GM18502 (cell line): ENCODE results near the gene SPTLC2.
"Not testable (repeated sequence)": the region's sequence is repeated elsewhere in the genome, so short reads cannot be mapped to it uniquely, and the experiment has no call there.

Experiments
- ATAC-seq: cut with Tn5 transposase; IDR thresholded peaks from one replicate; pipeline ENCODE4 v1.9.1; 2021; ENCODE audit warnings: mild to moderate bottlenecking; ENCODE audit not compliant: unreplicated experiment, poor library complexity

The SPTLC2 gene, protein sequence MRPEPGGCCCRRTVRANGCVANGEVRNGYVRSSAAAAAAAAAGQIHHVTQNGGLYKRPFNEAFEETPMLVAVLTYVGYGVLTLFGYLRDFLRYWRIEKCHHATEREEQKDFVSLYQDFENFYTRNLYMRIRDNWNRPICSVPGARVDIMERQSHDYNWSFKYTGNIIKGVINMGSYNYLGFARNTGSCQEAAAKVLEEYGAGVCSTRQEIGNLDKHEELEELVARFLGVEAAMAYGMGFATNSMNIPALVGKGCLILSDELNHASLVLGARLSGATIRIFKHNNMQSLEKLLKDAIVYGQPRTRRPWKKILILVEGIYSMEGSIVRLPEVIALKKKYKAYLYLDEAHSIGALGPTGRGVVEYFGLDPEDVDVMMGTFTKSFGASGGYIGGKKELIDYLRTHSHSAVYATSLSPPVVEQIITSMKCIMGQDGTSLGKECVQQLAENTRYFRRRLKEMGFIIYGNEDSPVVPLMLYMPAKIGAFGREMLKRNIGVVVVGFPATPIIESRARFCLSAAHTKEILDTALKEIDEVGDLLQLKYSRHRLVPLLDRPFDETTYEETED

DNA sequence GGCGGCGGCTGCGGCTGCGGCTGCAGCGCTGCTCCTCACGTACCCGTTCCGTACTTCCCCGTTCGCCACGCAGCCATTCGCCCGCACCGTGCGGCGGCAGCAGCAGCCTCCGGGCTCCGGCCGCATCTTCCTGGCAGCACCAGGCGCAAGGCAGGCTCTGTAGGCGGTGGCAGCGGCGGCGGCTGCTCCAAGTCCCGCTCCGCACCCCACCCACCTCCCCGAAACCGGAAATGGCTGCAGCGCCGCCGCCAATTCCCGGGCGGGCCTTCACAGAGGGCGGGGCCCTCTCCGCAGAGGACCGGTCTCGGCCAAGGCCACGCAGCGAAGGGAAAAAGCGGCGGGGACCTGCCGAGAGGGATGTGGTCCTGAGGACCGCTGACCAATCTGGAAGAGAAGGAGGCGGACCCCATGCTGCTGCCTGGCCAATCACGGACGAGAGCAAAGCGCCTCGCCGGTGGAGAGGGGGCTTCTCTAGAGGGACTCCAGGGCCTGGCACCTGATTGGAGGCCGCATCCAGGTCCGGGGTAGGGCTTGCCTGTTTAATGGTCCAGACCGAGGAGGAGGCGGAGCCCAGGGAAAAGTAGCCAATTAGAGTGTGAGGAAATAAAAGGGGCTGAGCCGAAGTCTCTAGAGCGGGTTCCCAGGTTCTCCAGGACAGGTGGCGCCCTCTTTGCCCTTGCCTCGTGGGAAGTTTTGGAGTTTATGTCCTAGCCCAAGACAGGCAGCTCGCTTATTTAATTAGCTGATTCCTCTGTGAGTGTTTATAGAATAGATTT lies at the start of gene SPTLC2:
Gene SPTLC2, minus strand, starts transcription at position 184 of the 776 bp plus-strand sequence. Its CDS starts 58 bp downstream, at position 126.
- ATAC-seq = peak; percentile 95

DNA sequence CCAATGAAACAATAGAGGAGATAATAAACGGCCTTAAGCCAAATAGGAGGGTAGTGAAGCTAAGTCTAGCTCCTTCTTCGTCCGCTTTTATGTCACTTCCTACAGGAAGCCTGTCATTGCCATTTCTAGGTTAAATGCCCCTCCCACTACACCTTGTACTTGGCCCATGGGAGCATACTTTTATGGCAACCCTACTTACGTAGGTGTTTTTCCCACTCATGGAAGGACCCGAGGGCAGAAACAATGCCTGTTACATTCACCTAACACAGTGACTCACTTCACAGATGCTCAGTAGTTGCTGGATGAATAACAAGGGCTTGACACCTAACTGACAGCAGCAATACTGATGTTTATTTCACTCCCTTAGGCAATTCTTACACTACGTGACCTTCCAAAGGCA lies 46.9 kb upstream of the SPTLC2 start:
- no peak for ATAC-seq

DNA sequence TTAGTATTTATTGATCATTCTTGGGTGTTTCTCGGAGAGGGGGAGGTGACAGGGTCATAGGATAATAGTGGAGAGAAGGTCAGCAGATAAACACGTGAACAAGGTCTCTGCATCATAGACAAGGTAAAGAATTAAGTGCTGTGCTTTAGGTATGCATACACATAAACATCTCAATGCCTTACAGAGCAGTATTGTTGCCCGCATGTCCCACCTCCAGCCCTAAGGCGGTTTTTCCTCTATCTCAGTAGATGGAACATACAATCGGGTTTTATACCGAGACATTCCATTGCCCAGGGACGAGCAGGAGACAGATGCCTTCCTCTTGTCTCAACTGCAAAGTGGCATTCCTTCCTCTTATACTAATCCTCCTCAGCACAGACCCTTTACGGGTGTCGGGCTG lies 45.1 kb upstream of the SPTLC2 start:
- not testable (repeated sequence) for ATAC-seq

DNA sequence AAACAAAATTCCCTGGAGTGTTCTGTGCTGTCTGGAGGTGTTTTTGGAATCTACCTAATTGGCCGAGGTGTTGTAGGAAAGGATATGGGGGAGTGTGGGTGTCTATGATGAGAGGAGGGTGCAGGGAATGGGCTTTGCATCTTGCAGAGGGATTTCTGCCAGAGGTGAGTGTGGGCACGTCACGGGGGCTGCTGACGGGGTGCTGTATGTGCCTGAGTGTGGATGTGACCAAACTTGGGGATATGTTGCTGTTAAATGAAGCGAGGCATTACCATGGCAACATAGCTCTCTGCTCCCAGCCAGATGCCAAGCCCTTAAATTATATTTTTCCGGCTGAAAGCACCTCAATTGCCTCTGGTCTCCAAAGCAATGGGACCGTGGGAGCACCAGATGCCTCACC lies 44.3 kb upstream of the SPTLC2 start:
- no peak for ATAC-seq

DNA sequence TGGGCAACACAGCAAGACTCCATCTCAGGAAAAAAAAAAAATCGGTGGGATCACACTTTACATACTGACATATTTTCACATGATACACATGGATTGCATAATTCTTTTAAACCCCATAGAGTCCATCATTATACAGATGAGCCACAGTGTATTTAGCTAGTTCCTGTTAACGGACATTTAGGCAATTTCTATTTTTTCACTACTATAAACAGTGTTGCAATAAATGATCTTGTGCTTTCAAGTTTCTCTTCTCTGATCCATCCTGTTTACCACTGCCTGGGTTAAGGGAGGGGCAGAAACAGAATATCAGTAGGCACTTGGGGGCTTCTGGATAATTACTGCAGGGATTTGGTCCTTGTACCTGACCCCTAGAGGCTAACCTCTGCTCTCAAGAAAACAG lies 43.4 kb upstream of the SPTLC2 start:
- ATAC-seq = no peak

DNA sequence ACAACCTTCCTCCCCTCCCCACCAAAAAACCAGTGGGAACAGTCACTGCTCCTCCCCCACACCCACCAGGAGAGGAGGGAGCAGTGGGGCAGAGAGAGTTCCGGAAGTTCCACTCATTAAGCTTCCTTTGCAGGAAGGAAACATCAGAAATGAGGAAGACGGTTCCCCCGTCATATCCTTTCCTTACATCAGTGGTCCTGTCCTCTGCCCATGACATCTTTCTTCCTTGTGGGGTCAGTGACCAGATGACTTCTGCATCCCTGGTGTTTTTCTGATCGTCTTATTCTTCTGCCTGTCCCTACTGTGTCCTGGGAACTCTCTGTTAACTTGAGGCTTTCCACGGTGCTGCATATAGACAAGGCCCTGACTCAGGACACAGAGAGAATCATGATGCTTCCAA lies 40.8 kb upstream of the SPTLC2 start:
- no peak for ATAC-seq

DNA sequence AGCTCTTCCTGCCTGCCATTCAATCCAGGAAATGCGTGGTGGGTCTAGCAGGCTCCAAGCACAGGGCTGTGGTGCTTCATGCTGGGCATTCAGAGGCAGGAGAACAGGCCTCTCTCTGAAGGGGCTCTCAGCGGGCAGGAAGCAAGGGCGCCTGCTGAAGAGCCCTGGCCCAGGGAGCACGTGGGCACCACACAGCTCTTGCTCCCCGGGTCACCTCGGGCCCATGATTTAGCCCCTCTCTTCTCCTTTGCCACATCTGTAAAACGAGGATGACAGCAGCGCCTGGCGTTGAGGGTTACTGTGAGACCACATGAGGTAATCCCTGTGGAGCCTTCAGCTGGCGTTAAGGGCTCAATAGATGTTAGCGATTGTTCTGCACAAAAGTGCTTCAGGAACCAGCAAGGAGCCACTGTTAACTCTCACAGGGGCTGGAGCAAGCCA lies 37.6 kb upstream of the SPTLC2 start:
- ATAC-seq = no peak

DNA sequence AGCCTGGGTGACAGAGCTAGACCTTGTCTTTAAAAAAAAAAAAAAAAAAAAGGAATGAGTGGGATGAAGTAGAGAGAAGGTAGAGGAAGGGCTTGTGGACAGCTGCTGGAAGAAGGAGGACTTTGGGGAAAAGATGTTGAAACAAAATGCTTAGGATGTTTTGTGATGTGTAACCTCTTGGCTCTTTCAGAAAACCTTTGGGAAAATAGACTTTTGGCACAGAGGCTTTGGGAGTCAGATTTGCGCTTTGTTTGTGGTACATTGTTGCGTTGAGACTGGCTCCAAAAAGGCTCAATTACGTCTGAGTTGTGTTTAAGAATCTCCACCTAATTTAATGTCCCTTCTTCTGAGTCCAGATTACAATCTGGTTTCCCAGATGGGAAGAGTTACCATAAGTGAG lies 32.9 kb upstream of the SPTLC2 start:
- ATAC-seq = no peak

DNA sequence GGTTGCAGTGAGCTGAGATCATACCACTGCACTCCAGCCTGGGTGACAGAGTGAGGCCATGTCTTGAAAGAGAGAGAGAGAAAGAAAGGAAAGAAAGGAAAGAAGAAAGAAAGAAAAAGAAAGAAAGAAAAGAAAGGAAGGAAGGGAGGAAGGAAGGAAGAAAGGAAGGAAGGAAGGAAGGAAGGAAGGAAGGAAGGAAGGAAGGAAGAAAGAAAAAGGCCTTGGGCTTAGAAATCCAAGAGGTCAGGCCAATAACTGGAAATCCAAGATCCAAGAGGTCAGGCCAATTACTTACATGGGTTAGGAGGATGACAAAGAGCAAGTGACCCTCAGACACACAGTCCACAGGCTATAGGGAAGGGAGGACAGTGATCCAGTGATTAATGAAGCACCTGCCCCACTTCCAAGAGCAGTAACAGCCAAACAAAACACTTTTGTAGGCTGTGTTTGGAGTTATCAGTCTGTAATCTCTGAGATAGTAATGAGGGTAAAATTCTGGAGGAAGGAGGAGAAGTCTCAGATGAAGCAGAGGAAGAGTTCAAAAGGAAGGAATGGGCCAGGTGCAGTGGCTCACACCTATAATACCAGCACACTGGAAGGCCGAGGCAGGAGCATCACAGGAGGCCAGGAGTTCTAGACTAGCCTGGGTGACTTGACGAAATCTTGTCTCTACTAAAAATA lies 32.2 kb upstream of the SPTLC2 start:
- ATAC-seq = no peak

DNA sequence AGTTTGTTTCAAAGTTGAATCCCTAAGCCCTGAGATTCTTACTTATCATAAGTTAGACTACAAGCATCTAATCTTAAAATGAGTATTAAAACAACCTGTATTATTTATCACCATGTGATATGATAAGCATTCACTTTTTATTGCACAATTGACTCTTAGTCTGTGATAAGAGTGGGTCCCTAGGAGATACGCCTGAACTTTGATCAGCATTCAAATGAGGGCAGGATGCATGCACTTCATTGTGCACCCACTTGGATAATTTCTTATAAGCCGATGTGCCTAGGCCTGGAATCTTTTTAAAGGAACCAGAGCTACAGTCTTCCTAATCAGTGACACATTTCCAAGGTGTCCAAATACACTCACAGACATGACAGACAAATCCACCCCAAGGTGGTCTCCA lies 31.4 kb upstream of the SPTLC2 start:
- ATAC-seq = no peak

DNA sequence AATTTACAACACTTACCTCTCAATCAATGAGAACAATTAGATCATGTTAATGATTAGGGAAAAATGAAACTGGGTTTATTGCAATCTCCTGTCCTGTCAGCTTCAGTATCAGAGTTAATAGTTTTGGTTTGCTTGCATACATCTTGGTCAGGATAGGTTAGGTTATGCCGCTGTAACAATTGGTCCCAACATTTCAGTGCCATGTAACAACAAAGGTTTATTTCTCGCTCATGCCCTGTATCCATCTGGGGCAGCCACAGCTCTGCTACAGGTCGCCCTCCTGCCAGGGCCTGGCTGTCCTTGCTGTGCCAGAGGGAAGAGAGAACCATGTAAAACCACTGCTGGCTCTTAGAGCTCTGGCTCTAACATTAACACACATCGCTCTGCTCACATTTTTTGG lies 30.5 kb upstream of the SPTLC2 start:
- no peak for ATAC-seq

DNA sequence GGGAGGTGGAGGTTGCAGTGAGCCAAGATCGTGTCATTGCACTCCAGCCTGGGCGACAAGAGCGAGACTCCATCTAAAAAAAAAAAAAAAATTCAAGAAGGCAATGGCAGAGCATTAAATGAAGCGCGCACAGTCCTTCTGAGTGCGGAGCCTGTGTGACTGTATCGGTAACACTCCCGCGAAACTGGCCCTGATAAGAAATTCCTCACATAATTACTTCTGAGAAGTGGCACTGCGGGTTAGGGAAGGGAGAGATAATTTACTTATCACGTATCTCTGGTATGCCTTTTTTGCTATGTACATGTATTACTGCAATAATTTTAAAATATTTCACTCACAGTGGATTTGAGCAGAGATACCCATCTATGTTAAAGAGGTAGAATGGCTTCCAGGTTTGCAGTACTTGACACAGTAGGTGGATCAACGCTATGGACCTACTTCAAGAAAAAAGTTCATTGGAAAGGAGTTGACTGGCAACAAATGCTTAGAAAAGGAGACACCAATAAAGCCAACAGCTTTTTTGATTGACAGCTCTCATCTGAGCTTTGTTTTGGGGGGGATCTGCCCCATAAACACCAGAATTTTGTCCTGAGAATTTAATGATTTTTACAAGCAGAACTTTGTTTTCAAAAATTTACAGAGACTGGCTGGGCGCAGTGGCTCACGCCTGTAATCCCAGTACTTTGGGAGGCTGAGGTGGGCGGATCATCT lies 29.2 kb upstream of the SPTLC2 start:
- ATAC-seq = no peak

DNA sequence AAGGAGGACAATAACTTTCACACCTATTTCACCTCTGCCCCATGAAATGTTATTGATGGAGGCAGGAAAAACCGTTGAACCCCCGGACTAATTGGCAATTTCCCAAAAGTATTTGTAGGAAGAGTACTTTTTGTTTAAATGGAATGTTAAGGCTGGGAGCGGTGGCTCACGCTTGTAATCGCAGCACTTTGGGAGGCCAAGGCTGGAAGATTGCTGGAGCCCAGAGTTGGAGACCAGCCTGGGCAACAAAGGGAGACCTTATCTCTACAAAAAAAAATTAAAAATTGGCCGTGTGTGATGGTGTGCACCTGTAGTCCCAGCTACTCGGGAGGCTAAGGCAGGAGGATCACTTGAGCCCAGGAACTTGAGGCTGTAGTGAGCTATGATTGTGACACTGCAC lies 26.0 kb upstream of the SPTLC2 start:
- no peak for ATAC-seq

DNA sequence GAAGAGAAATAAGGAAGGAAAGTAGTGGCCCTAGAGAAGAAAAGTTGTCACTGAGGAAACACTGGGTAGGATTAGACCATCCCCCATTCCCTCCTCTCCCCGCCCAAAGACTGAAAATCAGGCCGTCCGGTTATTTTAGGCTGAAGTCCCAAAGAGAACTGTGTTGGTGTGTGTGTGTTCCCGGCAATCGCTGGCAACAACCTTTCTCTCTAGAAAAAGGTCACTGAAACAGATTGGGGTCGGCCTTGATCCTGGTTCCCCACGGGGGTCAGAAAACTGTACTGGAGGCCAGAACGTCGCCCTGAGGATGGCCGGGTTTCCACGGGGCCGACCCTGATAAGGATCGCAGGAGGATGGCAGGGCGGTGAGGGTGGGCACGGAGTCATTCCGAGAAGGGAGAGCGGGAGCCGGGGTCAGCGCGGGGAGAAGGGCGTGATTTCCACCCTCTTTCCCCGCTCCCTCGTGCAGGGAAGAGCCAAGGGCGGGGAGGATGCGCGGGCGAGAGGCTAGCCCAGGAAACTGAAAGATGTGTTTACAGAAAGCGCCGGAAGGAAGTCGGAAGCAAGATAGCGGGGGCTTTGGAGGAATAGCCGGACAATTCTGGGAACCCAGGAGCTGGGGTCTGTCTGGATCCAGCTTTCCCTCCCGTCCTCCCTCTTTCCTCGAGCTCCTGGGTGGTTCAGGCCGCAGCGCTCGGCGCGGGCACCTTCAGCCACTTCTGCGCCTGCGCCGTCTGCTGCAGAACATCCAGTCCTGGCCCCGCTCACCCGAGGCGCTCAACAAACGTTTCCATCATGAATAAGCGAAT lies 25.3 kb upstream of the SPTLC2 start:
- ATAC-seq = peak; percentile 77

DNA sequence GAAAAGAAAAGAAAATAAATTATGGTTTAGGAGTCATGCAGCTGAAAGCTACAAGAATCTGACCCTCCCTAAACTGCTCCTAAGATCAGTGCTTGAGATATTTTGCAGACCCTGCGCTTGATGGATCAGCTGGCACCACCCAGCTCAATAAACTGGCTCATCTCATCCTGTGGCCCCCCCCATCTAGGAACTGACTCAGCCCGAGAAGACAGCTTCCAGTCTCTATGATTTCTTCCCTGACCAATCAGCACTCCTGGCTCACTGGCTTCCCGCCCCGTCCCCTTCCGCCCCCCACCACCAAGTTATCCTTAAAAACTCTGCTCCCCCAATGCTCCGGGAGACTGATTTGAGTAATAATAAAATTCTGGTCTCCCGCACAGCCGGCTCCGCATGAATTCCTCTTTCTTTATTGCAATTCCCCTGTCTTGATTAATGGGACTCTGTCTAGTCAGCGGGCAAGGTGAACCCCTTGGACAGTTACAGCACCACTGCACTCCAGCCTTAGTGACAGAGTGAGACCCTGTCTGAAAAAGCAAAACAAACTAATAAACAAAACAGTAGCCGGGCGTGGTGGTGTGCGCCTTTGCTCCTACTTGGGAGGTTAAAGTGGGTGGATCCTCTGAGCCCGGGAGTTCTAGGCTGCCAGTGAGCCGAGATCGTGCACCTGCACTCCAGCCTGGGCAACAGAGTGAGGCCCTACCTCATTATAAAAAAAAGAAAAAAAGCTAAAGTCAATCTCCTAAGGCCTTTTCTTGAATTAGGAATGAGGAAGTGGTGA lies 24.5 kb upstream of the SPTLC2 start:
- peak; percentile 28 for ATAC-seq

DNA sequence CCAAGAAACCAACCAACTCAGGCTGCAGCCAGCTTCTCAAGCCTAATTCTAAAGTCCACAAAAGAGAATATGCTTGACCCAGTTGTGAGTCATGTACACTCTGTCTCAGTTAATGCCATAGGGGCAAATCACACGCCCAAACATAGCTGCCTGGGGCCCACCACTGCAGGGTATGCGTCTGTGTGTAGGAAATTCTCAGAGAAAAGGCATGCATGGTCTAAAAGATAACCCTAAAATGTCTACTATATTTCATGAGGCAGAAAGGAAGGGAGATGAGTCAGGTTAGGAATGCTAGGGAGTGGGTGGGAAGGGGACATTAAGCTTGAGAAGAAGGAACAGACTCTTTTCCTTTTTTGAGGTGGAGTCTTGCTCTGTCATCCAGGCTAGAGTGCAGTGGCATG lies 22.3 kb upstream of the SPTLC2 start:
- ATAC-seq = no peak

DNA sequence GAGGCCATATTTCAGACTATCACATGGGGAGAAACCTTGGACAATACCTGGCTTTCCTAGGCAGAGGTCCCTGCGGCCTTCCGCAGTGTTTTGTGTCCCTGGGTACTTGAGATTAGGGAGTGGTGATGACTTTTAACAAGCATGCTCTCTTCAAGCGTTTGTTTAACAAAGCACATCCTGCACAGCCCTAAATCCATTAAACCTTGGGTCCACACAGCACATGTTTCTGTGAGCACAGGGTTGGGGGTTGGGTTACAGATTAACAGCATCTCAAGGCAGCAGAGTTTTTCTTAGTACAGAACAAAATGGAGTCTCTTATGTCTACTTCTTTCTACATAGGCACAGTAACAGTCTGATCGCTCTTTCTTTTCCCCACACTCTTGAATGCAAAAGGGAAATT lies 19.4 kb upstream of the SPTLC2 start:
- ATAC-seq = not testable (repeated sequence)

DNA sequence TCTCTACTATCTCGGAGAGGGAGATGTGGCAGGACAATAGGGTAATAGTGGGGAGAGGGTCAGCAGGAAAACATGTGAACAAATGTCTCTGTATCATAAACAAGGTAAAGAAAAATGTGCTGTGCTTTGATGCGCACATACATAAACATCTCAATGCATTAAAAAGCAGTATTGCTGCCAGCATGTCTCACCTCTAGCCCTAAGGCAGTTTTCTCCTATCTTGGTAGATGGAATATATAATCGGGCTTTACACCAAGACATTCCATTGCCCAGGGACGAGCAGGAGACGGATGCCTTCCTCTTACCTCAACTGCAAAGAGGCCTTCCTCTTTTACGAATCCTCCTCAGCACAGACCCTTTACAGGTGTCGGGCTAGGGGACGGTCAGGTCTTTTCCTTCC lies 19.0 kb upstream of the SPTLC2 start:
- ATAC-seq = not testable (repeated sequence)

DNA sequence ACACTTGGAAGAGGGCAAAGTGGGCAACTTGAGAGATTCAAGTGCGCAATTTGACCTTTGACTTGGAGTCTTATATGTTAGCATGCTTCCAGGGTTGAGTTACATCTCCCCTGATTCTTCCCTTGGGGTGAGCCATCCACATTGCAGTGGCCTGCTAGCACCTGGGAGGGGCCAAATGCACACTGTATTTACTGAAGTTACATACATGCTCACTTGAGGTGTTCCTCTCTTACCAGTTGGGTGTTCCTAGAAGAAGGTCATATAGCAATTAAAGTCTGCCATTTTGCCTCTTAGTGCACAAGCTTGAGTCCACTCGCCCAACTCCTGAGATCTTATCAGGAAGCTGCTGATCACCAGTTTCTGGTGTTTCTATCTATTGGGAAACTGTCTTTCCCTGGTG lies 13.7 kb upstream of the SPTLC2 start:
- no peak for ATAC-seq
